GM12891 (cell line): Measurements from ENCODE around the gene GFRA1.

Source experiments
- PAX5 ChIP-seq: IDR thresholded peaks from 2 replicates; pipeline ENCODE4 v1.6.1; 2011; ENCODE audit warnings: low read length, moderate library complexity, mild to moderate bottlenecking; ENCODE audit not compliant: insufficient read depth, severe bottlenecking
- POLR2A ChIP-seq: IDR thresholded peaks from 2 replicates; pipeline ENCODE4 v1.6.1; 2011; ENCODE audit warnings: low read depth, low read length, control low read depth
- POLR2AphosphoS5 ChIP-seq: IDR thresholded peaks from 2 replicates; pipeline ENCODE4 v1.6.1; 2011; ENCODE audit warnings: low read depth, low read length, control low read depth
- POU2F2 ChIP-seq: IDR thresholded peaks from 2 replicates; pipeline ENCODE4 v1.6.1; 2011; ENCODE audit warnings: low read depth, mild to moderate bottlenecking, control low read depth, low read length, moderate library complexity
- SPI1 ChIP-seq: IDR thresholded peaks from 2 replicates; pipeline ENCODE4 v1.6.1; 2011; ENCODE audit warnings: low read depth, low read length, control low read depth
- TAF1 ChIP-seq: IDR thresholded peaks from 2 replicates; pipeline ENCODE4 v1.6.1; 2011; ENCODE audit warnings: low read depth, low read length, control low read depth

- TF ChIP-seq POLR2A (no peak), PAX5 (no peak), SPI1 (no peak), POLR2AphosphoS5 (no peak), TAF1 (no peak), POU2F2 (no peak)
Observed at GRCh38 chr10:116041948-116042347, 231.1 kb downstream of the GFRA1 start.
